ENCODE data around the gene BCAS1.

Gene BCAS1

DNA sequence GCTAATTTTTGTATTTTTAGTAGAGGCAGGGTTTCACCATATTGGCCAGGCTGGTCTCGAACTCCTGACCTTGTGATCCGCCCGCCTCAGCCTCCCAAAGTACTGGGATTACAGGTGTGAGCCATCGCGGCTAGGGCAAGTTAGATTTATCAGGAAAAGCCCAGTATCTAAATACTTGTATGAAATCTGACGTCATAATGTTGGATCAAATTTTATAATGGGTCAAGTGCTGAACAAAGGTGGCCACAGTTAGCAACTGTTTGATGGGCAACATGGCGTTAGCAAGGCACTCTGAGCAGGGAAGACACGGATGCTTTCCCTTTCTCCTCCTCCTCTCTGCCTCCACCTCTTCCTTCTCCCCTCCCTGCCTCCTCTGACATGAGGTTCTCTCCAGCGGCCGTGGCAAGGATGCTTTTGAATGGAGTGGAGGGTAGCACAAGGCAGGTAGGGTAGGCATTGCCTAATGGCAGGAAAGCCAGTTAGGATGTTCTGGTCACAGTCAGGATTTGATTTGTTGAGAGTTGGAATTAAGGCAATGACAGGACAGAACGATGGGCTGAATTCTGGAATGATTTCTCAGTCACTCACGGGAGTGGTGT is 149.6 kb downstream of the BCAS1 start:
- no peak for DNase-seq

GRCh38 chr20:53919886-53920285 is 150.5 kb downstream of the BCAS1 start:
- no peak for DNase-seq

- DNase-seq, result no peak
These were observed 151.4 kb downstream of the BCAS1 start for GRCh38 chr20:53918949-53919361.

- DNase-seq, result no peak
These were observed 152.4 kb downstream of the BCAS1 start for GRCh38 chr20:53918020-53918311.

GRCh38 chr20:53917145-53918019 is 153.0 kb downstream of the BCAS1 start:
- DNase-seq, result no peak

- DNase-seq, result no peak
These were observed 154.3 kb downstream of the BCAS1 start for GRCh38 chr20:53916173-53916512.

GRCh38 chr20:53915446-53916172 is 154.8 kb downstream of the BCAS1 start:
- peak; percentile 91 for DNase-seq

DNA sequence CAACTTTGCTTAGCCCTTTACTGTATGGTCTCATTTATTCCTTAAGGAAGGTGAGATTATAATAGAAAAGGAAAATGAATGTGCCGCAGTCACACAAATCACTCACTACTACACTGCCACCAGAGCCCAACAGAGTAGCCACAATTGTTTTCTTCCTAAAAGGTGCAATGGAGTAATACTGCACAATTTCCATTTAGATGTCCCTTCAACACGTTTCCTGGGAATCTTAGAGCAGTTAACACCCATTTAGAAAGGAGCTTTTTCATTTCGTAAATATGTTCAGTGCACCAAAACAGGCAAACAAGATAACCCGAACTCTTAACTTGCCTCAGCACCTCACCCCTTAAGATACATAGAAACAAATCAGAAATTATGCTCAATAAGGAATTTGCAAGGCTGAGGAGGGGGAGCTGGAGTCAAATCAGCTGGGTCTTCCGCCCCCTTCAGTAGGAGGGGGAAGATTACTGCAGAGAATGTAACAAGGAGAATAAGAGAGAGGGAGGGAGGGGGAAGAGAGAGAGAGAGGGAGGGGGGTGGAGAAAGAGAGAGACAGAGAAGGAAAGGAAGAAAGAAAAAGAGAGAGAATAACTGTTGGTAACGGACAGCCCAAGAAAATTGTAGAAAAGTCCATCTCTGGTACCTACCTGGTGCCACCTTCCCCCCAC is 155.5 kb downstream of the BCAS1 start:
- peak; percentile 51 for DNase-seq

DNA sequence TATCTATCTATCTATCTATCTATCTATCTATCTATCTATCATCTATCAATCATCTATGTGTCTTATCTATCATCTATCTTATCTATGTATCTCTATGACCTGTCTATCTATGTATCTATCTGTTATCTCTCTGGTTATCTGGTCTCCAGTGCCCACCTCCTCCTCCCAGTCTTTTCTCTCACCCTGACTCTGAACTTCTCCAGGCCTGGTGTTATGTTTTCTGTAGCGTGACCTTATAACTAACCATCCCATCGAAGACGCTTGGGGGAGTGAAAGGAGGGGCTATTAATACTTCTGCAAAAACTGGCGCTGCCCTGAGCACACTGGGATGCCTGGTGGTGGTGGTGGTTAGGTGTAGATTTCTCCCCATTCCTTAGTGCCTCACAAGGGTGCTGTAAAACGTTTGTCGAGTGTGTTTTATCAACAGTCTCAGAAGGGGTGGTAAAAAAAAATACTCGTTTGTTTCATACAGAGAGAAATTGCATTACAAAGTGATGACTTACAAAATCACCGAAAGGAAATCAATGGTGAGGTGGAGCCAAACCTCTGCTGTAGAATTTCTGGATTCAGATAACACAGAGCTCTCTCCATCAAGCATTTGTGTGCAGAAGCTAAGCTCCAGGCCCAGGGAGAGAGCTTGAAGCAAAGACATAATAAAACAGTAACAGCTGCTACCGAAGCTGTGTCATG is 156.2 kb downstream of the BCAS1 start:
- no peak for DNase-seq

DNA sequence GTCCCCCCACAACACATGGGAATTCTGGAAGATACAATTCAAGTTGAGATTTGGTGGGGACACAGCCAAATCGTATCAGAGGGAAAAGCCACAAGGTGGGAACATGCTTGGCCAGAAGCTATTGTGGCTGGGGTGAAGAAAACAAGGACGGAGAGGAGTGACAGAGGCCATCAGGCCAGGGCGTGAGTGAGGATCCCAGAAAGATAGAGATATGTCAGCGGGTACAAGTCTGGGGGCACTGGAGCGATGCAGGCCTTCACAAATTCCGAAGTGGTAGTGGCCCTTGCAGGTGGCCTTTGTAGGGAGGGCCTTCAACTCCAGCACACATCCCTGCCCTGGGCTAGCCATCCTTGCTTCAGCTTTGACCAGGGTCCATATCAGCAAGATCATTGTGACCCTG is 159.1 kb downstream of the BCAS1 start:
- no peak for DNase-seq

GRCh38 chr20:53910351-53911002 is 159.9 kb downstream of the BCAS1 start:
- no peak for DNase-seq

- DNase-seq, result no peak
These were observed 162.2 kb downstream of the BCAS1 start for GRCh38 chr20:53907968-53908751.

GRCh38 chr20:53905820-53906191 is 164.6 kb downstream of the BCAS1 start:
- no peak for DNase-seq

DNA sequence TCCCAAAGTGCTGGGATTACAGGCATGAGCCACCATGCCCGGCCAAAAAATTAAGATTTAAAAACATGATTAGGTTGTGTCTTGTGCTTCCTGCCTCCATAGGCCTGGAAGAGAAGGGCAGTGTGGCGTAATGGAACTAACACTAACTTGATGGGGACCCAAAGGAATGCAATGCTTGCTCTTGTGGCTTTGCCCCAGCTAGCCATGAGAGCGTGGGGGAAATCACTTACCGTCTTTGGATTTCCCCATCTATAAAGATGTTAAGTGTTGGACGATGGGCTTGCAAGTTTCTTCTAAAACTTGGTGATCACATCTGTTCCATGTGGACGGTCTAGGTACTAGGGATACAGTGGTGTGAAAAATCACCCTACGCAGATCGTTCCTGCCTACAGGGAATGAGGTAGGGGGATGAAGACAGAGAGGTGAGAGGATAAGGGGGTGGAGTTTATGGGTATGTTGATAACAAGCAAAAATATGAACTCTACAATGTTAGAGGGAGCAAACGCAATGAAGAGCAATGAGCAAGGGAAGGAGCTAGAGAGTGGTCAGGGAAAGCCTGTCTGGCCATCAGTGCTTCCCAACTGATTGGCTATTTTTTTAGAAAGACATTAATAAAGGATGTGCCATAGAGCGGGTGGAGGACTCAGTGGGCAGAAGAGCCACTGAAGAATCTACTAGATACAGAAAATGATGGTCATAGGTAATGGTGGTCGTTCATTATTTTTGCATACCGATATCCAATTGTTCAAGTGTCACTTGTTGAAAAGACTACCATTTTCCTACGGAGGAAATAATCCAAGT is 165.2 kb downstream of the BCAS1 start:
- DNase-seq, result no peak

DNA sequence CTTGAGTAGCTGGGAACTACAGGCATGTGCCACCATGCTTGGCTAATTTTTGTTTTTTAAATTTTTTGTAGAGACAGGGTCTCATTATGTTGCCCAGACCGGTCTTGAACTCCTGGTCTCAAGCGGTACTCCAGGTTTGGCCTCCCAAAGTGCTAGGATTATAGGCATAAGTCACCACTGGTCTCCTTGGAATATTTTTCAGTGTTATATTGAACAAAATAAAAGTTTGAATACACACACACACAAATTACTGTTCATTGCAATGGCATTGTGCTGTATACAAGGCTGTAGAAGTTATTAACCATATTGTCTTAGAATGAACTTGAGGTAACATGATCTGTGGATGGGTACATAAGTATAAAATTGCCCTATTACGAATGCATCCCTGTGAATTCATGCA is 166.1 kb downstream of the BCAS1 start:
- no peak for DNase-seq

DNA sequence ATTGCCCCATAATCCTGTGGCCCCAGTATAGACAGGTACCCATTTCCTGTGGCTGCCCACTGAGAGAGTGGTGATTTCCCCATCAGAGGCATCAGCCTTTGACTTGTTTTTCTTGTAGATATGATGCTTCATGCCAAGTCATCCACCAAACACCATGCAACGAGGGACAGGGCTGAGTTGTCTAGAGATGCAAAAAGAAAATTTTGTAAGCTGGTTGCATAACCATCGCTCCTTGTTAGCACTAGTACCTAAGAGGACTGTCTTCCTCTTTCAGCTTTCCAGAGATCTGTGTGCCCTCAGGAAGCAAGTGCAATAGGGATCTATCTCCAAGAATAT is 166.8 kb downstream of the BCAS1 start:
- DNase-seq, result no peak

GRCh38 chr20:53902968-53903651 is 167.3 kb downstream of the BCAS1 start:
- DNase-seq, result no peak

- DNase-seq, result no peak
These were observed 168.8 kb downstream of the BCAS1 start for GRCh38 chr20:53901497-53902096.

- no peak for DNase-seq
These were observed 169.3 kb downstream of the BCAS1 start for GRCh38 chr20:53901064-53901463.
